ENCODE measurements around the gene TPD52L2. TPM values are rescaled to one million over a fixed set of nuclear protein-coding genes. Genes with fewer than 3 reads are reported as not detected.
"Not testable (repeated sequence)": the region's sequence is repeated elsewhere in the genome, so short reads cannot be mapped to it uniquely, and the experiment has no call there.

Gene TPD52L2
- polyA plus RNA-seq, 3 donors: 85.7 to 102 (median 94.7) TPM

DNA sequence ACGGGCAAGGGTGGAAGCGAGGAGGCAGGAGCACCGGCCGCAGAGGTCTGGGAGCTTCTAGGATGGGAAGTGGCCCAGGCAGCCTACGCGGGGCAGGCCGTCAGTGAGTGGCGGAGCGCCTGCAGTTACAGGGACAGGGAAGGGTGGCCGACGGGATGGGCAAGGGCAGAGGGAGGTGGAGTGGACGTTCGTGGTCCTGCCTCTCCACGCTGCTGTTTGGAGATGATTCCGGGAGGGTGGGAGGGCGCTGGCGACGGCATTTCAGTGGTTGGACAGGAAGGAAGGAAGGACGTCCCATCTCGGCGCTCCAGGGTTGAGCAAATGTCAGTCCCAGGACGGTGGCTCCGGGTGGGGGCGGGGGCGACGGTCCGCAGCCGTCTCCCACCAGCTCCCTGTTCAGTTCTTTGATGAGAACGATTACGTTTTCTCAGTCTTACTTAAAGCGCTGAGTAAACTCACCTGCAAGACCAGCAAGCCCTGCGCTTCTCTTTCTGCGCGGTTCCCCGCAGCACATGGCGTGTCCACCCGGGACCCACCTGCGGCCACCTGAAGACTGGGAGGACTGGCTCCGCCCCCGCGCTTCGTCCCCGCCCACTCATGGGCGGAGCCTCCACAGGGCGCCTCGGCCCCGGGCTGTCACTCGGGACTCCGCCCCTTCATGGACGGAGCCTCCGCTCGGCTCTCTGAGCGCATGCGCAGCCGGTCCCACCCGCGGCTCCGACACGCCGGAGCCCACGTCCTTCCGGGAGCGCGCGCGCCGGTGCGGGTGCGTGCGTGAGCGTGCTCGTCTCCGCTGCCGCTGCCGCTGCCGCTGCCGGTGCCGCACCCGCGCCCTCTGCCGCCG, 29.5 kb downstream of the TPD52L2 start, which contains the start of gene DNAJC5:
DNAJC5 (plus strand) TSS at position 769 of the 844 bp plus-strand sequence. CDS start 33,220 bp downstream, outside the sequence.
- DNase-seq: peak; percentile 90

GRCh38 chr20:63895202-63895951, 30.3 kb downstream of the TPD52L2 start:
- DNase-seq: no peak

DNA sequence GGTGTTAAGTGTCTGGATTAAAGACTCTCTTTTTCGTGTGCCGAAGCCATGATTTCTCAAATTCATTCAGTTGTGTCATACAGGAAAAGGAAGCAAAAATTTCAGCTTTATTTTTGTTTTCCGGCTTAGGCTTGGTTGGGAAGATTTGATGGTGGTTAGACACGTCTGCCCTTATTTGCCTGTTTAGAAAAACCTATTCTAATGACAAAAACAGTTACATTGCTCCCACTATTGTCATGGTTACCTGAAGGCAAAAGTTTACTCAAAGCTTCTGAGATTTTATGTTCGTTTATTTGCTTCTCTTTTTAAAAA, 30.8 kb downstream of the TPD52L2 start:
- DNase-seq: no peak

- no peak for DNase-seq
Measured at GRCh38 chr20:63896264-63897105, 31.4 kb downstream of the TPD52L2 start.

- no peak for DNase-seq
Measured at GRCh38 chr20:63897978-63898561, 33.0 kb downstream of the TPD52L2 start.

DNA sequence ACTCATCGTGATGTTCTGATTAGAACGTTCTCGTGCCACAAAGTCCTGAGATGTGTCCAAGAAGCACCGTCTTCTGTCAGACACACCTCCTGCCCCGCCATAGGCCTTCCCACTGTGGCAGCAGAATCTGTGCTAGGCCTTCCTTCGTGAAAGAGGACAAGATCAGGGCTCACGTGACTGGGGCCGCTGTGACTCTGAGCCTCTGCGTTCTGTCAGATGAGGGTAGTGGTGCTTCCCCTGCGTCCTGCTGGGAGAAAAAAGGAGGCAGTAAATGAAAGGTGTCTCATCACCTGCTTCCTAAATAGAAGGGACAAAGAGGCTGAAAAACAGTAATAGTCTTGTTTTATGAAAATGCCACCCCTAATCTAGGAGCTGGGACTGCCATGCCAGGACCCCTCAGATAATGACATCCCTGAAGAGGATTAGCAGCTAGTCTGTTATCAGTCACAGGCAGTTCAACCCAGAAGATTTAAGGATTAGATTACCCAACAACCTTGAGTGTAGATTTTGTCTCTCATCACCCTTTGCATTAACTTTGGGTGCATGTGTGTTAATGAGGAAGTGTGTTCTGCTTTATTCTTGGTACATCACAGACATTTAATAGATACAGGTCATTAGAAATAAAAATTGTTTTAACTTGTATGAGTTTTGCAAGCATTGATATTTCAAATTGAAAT, 34.0 kb downstream of the TPD52L2 start:
- DNase-seq: no peak

GRCh38 chr20:63900413-63900812, 35.3 kb downstream of the TPD52L2 start:
- no peak for DNase-seq

DNA sequence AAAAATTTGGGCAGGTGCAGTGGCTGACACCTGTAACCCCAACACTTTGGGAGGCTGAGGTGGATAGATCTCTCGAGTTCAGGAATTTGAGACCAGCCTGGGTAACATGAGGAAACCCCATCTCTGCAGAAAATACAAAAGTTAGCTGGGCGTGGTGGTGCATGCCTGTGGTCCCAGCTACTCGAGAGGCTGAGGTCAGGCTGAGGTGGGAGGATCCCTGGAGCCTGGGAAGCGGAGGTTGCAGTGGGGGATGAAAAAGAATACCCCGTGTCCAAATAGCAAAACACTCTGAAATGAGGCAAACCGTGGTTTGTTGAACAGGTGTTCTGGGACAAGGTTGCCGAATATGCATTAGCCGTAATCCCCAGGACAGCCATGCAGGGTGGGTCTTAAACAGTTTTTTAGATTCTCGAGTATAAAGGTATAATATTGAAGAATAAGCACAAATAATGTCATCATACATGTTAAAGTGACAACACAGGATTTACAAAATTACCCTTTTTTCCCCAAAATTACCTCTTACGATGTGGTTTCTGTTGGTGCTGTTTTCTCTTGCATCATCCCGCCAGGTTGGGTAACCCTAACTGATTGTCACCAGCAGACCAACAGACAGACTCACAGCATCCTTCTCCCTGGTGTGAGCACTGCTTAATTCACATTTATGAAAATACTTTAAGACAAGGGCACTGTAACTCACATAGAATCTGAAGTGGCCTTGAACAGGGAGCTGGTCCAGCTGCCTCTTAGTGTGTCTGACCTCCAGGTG, 38.9 kb downstream of the TPD52L2 start:
- no peak for DNase-seq

DNA sequence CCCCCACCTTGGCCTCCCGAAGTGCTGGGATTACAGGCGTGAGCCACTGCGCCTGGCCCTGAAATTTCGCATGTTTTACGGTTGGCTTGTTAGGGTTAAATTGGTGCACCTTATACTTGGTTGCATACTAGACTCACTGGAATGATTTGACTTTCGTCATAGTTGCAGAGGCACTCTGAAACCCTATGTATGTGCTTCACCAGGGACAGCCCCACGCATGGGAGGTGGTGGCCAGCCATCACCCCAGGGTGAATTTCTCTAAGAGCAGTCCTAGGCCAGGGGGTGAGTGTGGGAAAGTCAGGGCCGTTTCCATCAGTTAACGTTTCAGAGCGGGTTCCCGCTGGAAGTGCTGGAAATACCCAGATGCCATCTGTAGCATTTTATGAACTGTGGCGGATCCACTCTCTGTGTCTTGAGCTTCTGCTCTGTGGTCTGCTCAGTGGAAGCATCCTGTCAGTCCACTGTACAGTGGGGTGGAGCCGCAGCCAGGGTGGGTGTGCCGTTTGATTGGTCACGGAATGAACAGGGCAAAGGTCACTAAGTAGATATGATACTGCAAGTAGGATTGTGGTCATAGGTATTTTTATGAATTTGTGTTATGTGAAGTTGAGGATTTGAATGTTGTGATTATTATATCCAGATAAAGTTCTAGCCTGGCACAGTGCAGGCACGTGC, 43.1 kb downstream of the TPD52L2 start:
- no peak for DNase-seq

- peak; percentile 21 for DNase-seq
Measured at GRCh38 chr20:63911176-63911575, 46.1 kb downstream of the TPD52L2 start.

- no peak for DNase-seq
Measured at GRCh38 chr20:63913768-63914167, 48.7 kb downstream of the TPD52L2 start.

DNA sequence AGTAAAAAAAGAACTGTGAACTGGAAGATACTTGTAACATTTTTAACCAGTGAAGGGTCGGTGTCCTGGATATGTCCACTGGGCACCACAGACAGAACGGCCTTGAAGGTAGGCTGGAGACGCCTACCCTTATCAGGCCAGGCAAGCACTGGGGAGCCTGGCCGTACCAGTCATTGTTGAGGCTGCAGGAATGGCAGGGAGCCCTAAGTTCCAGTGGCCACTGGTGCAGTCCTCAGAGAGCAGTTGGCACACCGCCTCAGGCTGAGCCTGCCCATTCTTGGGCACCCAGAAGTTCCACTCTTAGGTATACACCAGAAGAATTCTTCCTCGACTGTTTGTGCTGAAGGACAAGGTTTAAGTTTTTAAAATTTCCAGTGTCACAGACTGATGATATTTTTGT, 50.4 kb downstream of the TPD52L2 start:
- DNase-seq: no peak

DNA sequence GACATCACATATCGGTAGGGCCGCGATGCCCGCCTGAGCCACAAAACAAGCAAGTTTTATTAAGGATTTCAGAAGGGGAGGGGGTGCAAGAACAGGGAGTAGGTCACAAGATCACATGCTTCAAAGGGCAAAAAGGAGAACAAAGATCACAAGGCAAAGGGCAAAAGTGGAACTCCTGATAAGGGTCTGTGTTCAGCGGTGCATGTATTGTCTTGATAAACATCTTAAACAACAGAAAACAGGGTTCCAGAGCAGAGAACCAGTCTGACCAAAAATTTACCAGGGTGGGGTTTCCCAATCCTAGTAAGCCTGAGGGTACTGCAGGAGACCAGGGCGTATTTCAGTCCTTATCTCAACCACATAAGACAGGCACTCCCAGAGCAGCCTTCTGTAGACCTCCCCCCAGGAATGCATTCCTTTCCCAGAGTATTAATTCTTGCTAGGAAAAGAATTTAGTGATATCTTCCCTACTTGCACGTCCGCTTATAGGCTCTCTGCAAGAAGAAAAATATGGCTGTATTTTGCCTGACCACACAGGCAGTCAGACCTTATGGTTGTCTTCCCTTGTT, 51.4 kb downstream of the TPD52L2 start:
- DNase-seq: not testable (repeated sequence)

- DNase-seq: no peak
Measured at GRCh38 chr20:63917811-63918210, 52.7 kb downstream of the TPD52L2 start.

- DNase-seq: no peak
Measured at GRCh38 chr20:63919130-63919529, 54.1 kb downstream of the TPD52L2 start.

DNA sequence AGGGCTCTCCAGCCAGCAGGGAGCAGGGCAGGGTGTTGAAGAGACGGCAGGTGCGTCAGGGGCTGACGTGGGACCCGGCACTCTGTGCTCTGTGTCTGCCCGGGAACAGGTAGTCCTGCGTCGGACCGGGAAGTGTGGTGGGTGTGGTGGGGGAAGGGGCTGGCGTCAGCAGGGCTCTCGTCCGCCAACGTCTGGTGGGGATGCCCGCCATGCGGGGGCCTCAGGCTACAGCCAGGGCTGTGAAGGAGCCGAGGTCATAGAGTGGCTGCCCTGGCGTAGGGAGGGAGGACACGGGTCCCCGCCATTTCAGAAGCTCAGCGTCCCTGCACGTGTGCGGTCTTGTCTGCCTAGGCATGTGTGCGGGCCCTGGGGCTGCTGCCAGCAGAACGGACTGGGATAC, 55.2 kb downstream of the TPD52L2 start:
- DNase-seq: no peak

DNA sequence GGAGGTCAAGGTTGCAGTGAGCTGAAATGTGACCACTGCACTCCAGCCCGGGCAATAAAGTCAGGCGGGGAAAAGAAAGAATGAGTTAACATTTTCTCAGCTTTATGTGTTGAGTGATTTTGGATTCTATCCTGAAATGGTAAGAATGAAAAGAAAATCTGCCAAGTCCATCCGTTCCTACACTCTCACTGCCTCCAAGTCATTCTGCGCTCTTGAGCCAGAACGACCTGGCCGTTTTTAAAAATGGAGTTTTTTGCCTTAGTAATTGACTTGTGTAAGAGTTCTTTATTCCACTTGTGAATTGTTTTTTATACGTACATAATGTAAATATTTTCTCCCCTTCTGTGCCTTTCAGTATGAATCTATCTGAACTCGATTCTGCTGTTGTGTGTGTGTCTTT, 58.6 kb downstream of the TPD52L2 start:
- no peak for DNase-seq

- no peak for DNase-seq
Measured at GRCh38 chr20:63924241-63924640, 59.2 kb downstream of the TPD52L2 start.

DNA sequence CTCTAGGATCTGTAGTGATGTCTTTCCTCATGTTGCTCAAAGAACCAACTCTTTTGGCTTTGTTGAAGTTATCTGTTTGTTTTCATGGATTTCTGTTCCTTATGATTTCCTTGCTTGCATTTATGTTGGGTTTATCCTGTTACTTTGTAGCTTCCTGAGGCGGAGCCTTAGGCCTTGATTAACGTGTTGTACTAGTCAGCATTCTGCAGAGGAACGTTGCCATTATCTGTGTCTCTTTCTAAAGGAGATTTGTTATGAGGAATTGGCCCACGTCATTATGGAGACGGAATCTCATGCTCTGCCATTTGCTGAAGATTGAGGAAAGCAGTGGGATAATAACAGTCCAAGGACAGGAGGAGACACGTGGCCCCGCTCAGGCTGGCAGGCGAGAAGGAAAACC, 61.2 kb downstream of the TPD52L2 start:
- DNase-seq: no peak

DNA sequence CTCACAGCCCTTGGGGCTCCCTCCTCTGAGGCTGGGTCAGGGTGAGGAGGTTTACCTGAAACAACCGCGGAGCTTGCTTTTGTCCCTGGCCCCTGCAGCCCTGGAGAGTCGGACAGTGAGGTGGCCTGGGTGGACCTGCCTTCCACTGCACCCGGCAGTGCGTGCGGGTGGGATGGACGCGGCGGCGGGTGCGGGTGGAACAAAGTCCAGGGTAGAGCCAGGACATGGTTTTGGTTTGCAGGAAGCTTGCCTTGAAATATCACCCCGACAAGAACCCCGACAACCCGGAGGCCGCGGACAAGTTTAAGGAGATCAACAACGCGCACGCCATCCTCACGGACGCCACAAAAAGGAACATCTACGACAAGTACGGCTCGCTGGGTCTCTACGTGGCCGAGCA, 64.0 kb downstream of the TPD52L2 start:
- no peak for DNase-seq

Measured in renal pelvis (tissue), 4 donors.